Stimulated activated naive B cell treated with anti-CD40 and anti-IgM and Interleukin-4, amounts not matched to agents 10 μg/mL and 1 μg/mL and 100 μg/mL, for 72 hours (primary cell): ENCODE measurements around the gene CA12.

Source experiments
- ATAC-seq, 2 donors: fragments of 150-1000 bp; cut with Tn5 transposase; replicated peaks; 2 replicates each; pipeline ENCODE4 v1.10.0; 2021; ENCODE audit warnings: moderate library complexity in 1 of 2
- DNase-seq: peaks from one replicate; pipeline ENCODE4 v3.0.0; 2021
- H3K27ac Mint-ChIP-seq: one replicate; pipeline ENCODE4 v1.8.0; 2022; ENCODE audit warnings: mild to moderate bottlenecking, mixed read lengths
- H3K27me3 Mint-ChIP-seq, 2 donors: one replicate each; pipeline ENCODE4 v1.8.0; 2022; ENCODE audit warnings: mixed read lengths in 2 of 2
- H3K36me3 Mint-ChIP-seq, 2 donors: one replicate each; pipeline ENCODE4 v1.8.0; 2022; ENCODE audit warnings: mixed read lengths in 2 of 2, mild to moderate bottlenecking in 1 of 2
- H3K4me1 Mint-ChIP-seq, 2 donors: one replicate each; pipeline ENCODE4 v1.8.0; 2022; ENCODE audit warnings: mixed read lengths in 2 of 2, mild to moderate bottlenecking in 1 of 2
- H3K4me3 Mint-ChIP-seq, 2 donors: one replicate each; pipeline ENCODE4 v1.8.0; 2022; ENCODE audit warnings: mild to moderate bottlenecking in 2 of 2, mixed read lengths in 2 of 2, moderate library complexity in 1 of 2
- H3K9me3 Mint-ChIP-seq, 2 donors: one replicate each; pipeline ENCODE4 v1.8.0; 2022; ENCODE audit warnings: mixed read lengths in 2 of 2, mild to moderate bottlenecking in 1 of 2

Gene CA12

DNA sequence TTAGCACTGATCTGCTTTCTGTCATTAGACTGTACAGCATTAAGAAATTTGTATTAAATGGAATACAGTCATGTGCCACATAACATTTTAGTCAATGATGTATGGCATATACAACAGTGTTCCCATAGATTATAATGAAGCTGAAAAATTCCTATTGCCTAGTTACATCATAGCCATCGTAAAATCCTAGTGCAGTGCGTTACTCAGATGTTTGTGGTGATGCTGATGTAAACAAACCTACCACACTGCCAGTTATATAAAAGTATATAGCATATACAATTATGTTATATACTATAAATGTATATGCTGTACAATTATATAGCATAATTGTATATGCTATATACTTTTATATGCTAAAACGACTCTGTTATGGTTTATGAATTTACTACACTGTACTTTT is 62.6 kb downstream of the CA12 start:
- H3K36me3 Mint-ChIP-seq, result no peaks in the 10 kb centered on the region
- H3K4me3 Mint-ChIP-seq, result no peak overlapping the region
- H3K4me1 Mint-ChIP-seq, result peaks cover 1 to 5% of the 10 kb centered on the region in 2 donors
- no peaks in the 10 kb centered on the region for H3K9me3 Mint-ChIP-seq
- no peaks in the 10 kb centered on the region for H3K27me3 Mint-ChIP-seq
- H3K27ac Mint-ChIP-seq, result no peak overlapping the region
- ATAC-seq, result no peak
- no peak for DNase-seq

DNA sequence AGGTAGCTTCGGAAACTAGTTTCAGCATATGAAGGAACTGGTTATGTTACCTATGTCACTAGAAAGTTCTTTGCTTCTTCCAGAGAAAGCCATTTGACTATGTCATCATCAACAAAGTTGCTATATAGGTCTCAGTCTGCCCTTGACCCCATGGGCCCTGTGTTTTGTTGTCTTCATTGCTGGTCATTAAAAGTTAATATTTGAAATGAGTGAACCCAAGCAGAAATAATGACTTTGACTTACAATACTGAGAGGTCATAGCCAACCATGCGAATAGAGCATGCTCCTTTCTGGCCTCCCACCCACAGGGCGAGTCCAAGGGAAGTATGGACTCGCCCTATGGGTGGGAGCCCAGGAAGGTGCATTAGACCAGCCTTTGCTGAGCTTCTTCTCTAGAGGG is 63.3 kb downstream of the CA12 start:
- ATAC-seq, result peak; percentile 47 to 49
- DNase-seq, result no peak
- peaks cover 1 to 5% of the 10 kb centered on the region in 2 donors for H3K4me1 Mint-ChIP-seq
- H3K27me3 Mint-ChIP-seq, result no peaks in the 10 kb centered on the region
- H3K9me3 Mint-ChIP-seq, result no peaks in the 10 kb centered on the region
- H3K27ac Mint-ChIP-seq, result no peak overlapping the region
- no peaks in the 10 kb centered on the region for H3K36me3 Mint-ChIP-seq
- no peak overlapping the region for H3K4me3 Mint-ChIP-seq

DNA sequence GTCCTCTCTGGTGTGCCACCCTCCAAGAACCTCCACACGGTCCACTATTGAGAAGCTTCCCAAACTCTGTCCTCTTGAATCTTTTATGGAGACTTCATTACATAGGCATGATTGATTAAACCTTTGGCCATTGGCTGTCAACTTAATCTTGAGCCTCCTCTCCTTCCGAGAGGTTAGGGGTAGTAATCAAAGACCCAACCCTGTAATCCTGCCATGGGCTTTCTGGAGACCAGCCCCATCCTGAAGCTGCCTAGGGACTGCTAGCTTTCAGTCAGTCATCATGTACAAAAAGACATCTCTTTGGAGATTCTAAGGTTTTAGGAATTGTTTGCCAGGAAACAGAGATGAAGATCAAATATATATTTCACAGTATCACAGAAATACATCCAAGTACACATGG is 67.2 kb downstream of the CA12 start:
- Mint-ChIP-seq H3K4me1 (peaks cover 1 to 5% of the 10 kb centered on the region in 2 donors), H3K27ac (no peak overlapping the region), H3K9me3 (no peaks in the 10 kb centered on the region), H3K36me3 (peaks cover 2 to 4% of the 10 kb centered on the region in 2 donors), H3K27me3 (no peaks in the 10 kb centered on the region), H3K4me3 (no peak overlapping the region)
- DNase-seq (no peak), ATAC-seq (no peak)

DNA sequence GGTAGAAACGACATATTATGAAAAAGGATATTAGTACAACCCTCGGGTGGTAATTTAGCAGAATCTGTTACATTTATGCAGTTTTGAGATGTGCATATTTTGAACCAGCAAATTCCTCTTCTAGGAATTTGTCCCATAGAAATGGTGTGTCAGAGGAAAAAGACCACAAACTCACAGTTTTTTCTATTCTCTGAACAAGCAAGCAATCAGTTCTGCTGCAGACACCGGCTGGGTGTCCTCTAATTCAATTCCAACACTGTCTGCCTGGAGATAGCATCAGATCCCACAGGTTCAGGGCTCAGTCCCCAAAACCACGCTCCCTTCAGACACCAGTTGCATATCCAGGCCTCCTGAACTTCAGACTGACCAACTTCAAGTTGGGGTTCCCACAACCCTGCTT is 67.8 kb downstream of the CA12 start:
- no peak overlapping the region for H3K27ac Mint-ChIP-seq
- no peaks in the 10 kb centered on the region for H3K9me3 Mint-ChIP-seq
- ATAC-seq, result no peak
- H3K4me1 Mint-ChIP-seq, result peaks cover 1 to 5% of the 10 kb centered on the region in 2 donors
- peaks cover 2 to 4% of the 10 kb centered on the region in 2 donors for H3K36me3 Mint-ChIP-seq
- no peak overlapping the region for H3K4me3 Mint-ChIP-seq
- H3K27me3 Mint-ChIP-seq, result no peaks in the 10 kb centered on the region
- no peak for DNase-seq

DNA sequence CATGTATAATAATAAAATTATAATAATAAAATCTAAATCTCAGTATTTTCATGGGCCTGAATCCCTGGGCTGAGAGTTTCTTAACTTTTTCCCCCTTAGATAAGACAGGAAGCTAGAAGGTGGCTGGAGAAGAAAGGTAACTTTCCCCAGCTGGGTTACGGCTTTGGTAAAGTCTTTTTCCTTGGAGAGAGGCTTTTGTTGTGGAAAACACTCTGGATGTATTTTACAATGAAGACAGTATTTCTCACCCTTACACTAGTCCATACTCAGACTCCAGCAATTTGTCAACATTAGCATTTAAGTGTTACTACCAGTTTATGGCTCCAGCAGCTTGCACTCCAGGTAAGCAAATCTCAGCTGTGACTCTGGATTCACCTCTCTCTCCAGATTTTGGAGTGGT is 69.4 kb downstream of the CA12 start:
- DNase-seq, result no peak
- Mint-ChIP-seq H3K27me3 (no peaks in the 10 kb centered on the region), H3K27ac (no peak overlapping the region), H3K4me3 (no peak overlapping the region), H3K36me3 (peaks cover 2 to 4% of the 10 kb centered on the region in 2 donors), H3K4me1 (peaks cover 0 to 5% of the 10 kb centered on the region in 2 donors), H3K9me3 (no peaks in the 10 kb centered on the region)
- ATAC-seq, result no peak

DNA sequence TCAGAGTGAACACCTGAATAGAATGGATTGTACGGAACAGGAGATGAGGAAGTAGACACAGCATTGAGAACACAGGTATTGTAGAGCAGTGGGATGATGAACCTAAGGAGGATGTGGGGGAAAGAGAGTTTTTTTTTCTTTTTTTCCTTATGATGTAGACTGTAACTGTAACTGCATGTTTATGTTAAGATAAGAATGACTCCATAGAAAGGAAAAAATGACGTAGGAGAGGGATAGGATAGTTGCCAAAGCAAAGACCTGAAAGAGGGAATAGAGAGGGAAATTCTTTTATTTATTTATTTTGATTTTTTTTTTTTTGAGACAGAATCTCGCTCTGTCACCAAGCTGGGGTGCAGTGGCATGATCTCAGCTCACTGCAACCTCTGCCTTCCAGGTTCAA is 71.0 kb downstream of the CA12 start:
- no peaks in the 10 kb centered on the region for H3K4me1 Mint-ChIP-seq
- H3K36me3 Mint-ChIP-seq, result peaks cover 4 to 8% of the 10 kb centered on the region in 2 donors
- no peaks in the 10 kb centered on the region for H3K9me3 Mint-ChIP-seq
- H3K27ac Mint-ChIP-seq, result no peak overlapping the region
- no peaks in the 10 kb centered on the region for H3K27me3 Mint-ChIP-seq
- no peak for DNase-seq
- H3K4me3 Mint-ChIP-seq, result no peak overlapping the region
- ATAC-seq, result no peak

DNA sequence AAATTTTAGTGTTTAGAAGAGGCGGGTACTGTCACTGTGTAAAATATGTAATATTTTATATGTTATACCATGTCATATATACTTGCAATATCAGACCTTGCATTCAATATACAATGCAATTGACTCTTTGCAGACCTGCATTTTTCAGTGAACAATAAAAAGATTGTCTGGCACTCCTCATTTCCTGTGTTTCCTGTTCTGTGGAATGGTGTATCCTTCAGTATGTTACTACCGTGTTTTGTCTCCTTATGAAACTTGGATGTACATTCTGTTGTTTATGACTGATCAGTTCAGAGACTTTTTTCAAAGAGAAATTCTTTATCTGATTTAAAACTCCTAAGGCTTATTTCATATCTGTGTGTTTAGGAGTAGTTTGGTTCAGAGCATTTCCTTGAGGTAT is 72.7 kb downstream of the CA12 start:
- DNase-seq, result no peak
- no peak for ATAC-seq
- Mint-ChIP-seq H3K4me1 (no peaks in the 10 kb centered on the region), H3K27ac (no peak overlapping the region), H3K4me3 (no peak overlapping the region), H3K36me3 (peaks cover 4 to 14% of the 10 kb centered on the region in 2 donors), H3K27me3 (no peaks in the 10 kb centered on the region), H3K9me3 (no peaks in the 10 kb centered on the region)

DNA sequence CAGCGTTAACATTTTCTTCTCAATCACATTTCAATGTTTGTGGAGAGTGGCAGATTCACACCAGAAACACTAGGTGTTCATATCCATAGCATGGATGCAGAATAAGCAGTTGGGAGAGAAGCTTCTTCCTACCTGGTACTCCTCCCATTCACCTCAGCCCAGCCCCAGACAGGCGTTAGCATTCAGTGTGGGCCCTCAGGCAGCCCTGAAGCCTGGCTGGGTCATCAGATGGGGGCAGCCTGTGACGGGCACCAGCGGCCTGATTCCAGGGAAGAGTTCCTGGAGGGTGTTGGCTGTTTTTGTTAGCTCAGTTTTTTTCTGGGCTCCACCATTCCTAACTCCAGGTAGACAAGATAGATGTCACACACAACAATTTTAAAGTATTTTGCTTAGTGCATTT is 73.2 kb downstream of the CA12 start:
- no peaks in the 10 kb centered on the region for H3K4me1 Mint-ChIP-seq
- no peaks in the 10 kb centered on the region for H3K27me3 Mint-ChIP-seq
- no peak overlapping the region for H3K4me3 Mint-ChIP-seq
- H3K9me3 Mint-ChIP-seq, result no peaks in the 10 kb centered on the region
- ATAC-seq, result no peak
- DNase-seq, result no peak
- no peak overlapping the region for H3K27ac Mint-ChIP-seq
- peaks cover 6 to 14% of the 10 kb centered on the region in 2 donors for H3K36me3 Mint-ChIP-seq

DNA sequence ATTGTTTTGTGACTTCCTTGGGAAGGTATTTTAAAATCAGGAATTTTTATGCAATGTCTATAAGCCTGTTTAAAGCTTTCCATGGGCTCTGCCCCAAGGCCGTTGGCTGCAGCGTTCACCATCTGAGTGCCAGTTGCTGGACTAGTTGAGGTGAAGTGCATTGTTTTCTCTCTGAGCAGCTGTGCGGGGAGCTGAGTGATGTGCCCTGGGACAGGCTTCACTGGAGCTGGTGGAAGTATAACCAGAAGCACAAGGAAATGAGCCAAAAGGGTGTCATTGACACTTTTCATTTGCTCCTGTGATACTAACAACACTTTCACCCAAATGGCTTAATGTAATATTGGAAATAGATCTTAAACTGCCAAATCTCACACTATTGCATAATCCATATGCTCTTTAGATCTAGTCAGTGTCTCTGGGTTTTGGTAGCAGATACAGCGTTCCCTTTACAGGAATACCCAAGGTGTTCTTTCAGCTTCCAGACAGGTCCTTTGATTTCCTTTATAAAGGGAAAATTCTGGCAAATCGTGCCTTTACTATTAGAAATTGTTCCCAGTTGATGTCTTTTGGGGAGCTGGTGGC is 75.1 kb downstream of the CA12 start:
- Mint-ChIP-seq H3K27ac (no peak overlapping the region), H3K4me3 (no peak overlapping the region), H3K4me1 (no peaks in the 10 kb centered on the region), H3K9me3 (no peaks in the 10 kb centered on the region), H3K27me3 (no peaks in the 10 kb centered on the region), H3K36me3 (peaks cover 14 to 18% of the 10 kb centered on the region in 2 donors)
- no peak for ATAC-seq
- DNase-seq, result no peak

DNA sequence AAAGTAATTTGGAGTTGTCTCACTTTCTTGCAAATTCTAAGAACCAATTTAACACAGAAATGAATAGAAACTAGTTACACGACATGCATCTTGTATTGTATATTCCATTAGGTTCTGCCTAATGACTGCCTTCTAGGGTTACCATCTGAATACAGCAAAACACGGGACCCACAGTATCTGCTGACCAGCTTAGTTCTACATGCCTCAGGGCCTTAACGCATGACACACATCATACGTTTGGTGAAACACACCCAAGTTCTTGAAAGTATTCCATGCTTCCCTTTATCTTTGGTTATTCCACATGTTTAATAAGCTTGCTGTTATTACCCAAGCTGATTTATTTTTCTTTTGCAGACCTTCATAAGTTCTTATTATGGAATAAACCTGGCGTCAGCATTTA is 76.4 kb downstream of the CA12 start:
- H3K36me3 Mint-ChIP-seq, result peaks cover 14 to 18% of the 10 kb centered on the region in 2 donors
- ATAC-seq (no peak), DNase-seq (no peak)
- H3K27me3 Mint-ChIP-seq, result no peaks in the 10 kb centered on the region
- no peak overlapping the region for H3K4me3 Mint-ChIP-seq
- H3K27ac Mint-ChIP-seq, result peak overlapping the region; percentile 14
- H3K9me3 Mint-ChIP-seq, result no peaks in the 10 kb centered on the region
- no peaks in the 10 kb centered on the region for H3K4me1 Mint-ChIP-seq

DNA sequence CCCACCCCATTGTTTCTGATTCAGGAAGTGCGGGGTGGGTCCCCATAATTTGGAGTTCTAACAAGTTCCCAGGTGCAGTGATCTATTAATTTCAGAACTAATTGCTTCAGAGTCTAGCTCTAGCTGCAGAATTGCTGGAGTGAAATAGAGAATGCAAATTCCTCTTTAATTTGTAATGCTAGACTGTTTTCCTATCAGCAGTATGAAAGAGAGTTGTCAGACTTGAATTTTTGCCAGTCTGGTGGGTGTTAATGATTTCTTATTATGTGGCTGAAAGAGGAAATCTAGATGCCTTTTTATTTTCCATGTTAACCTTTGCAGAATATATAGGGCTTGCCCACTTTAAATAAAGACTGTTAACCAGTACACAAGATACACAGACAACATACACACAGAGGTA is 80.6 kb downstream of the CA12 start:
- Mint-ChIP-seq H3K9me3 (no peaks in the 10 kb centered on the region), H3K27me3 (no peaks in the 10 kb centered on the region), H3K27ac (no peak overlapping the region), H3K4me1 (peaks cover 0 to 4% of the 10 kb centered on the region in 2 donors), H3K36me3 (peaks cover 27 to 37% of the 10 kb centered on the region in 2 donors), H3K4me3 (no peak overlapping the region)
- DNase-seq (no peak), ATAC-seq (no peak)

DNA sequence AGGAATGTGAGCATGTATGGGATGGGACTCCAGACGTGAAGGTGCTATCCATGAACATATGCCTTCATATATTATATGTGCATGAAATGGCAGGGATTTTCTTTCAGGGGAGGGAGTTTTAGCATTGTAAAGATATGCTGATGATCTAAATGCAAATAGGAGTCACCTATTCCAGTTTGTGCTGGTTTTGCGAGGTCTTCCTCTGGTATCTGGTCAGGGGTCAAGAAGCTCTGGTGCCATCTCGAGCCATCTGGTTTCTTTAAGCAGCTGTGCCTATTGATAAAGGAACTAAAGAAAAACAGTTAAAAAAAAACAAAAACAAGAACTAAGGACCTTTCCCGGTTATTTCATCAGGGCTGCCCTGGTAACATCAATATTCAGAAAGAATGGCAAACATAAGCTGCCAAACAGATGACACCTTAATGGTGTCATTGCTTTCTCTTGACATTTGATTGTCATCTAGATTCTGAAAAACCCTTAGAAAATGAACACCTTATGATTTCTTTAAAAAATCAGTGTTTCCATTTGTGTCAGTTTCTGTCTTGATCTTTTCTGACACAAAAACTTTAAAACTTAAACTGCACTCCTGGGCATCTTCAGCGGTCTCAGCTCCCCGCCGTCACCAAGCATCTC is 81.6 kb downstream of the CA12 start:
- DNase-seq (no peak), ATAC-seq (no peak)
- no peak overlapping the region for H3K4me3 Mint-ChIP-seq
- no peak overlapping the region for H3K27ac Mint-ChIP-seq
- no peaks in the 10 kb centered on the region for H3K9me3 Mint-ChIP-seq
- H3K36me3 Mint-ChIP-seq, result peaks cover 29 to 39% of the 10 kb centered on the region in 2 donors
- H3K27me3 Mint-ChIP-seq, result no peaks in the 10 kb centered on the region
- peaks cover 0 to 4% of the 10 kb centered on the region in 2 donors for H3K4me1 Mint-ChIP-seq

DNA sequence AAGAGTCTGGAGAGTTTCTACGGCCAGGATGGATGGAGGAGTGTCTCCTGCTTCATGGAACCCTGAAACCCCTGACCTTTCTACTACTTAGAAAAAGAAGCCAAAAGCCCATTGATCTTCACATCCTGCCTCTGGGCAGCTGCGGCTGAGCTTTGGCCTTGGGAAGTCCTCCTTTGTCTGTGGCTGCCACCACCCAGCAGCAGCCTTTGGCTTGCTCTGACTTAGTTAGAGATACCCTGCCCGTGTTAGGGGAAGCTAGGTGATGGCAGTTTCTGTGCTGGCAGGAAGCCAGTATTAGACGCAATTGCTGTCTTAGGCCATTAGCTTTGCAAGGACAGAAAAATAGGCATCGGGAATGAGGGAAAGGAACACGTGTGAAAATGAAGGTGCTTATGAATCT is 85.5 kb downstream of the CA12 start:
- DNase-seq (no peak), ATAC-seq (no peak)
- no peaks in the 10 kb centered on the region for H3K27me3 Mint-ChIP-seq
- H3K4me3 Mint-ChIP-seq, result no peak overlapping the region
- H3K36me3 Mint-ChIP-seq, result peaks cover 20 to 36% of the 10 kb centered on the region in 2 donors
- H3K9me3 Mint-ChIP-seq, result no peaks in the 10 kb centered on the region
- H3K27ac Mint-ChIP-seq, result no peak overlapping the region
- H3K4me1 Mint-ChIP-seq, result peaks cover 2 to 17% of the 10 kb centered on the region in 2 donors

DNA sequence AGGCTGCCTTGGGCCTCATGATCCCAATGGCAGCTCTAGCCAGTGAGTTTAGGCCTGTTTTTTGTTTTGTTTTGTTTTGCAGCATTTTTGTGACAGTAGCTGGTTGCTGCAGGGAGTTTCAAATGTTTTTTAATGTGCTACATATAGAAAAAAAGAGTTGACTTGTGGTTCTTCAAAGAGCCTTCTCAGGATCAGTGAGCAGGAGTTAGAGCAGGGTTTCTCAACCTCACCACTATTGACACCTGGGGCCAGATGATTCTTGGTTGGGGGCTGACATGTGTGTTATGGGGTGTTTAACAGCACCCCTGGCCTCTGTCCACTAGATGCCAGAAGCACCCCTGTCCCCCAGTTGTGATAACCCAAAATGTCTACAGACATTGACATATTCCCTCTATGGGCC is 86.3 kb downstream of the CA12 start:
- ATAC-seq (no peak), DNase-seq (no peak)
- no peaks in the 10 kb centered on the region for H3K9me3 Mint-ChIP-seq
- H3K27me3 Mint-ChIP-seq, result no peaks in the 10 kb centered on the region
- H3K27ac Mint-ChIP-seq, result no peak overlapping the region
- H3K36me3 Mint-ChIP-seq, result peaks cover 20 to 37% of the 10 kb centered on the region in 2 donors
- H3K4me1 Mint-ChIP-seq, result peaks cover 2 to 17% of the 10 kb centered on the region in 2 donors
- H3K4me3 Mint-ChIP-seq, result no peak overlapping the region

DNA sequence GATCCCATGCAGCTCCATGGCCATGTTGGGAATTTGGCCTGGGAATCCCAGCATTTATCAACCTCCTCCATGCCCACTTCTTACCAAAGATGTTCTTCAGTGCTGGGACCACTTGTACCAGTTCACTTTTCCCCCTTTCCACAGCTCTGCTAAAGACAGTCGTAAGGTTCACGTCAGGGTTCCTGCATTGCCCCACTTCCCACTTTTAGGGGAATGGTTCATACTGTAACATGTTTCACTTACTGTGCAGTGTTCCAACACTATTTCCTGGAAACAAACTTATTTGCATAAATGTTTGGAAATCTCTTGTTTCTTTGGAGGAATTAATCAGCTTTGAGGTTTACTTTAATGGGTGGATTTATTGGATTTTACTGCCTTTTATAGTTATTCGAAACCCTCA is 87.3 kb downstream of the CA12 start:
- Mint-ChIP-seq H3K9me3 (no peaks in the 10 kb centered on the region), H3K27me3 (no peaks in the 10 kb centered on the region), H3K4me1 (peaks cover 2 to 17% of the 10 kb centered on the region in 2 donors), H3K27ac (no peak overlapping the region), H3K4me3 (no peak overlapping the region), H3K36me3 (peaks cover 16 to 28% of the 10 kb centered on the region in 2 donors)
- no peak for ATAC-seq
- DNase-seq, result no peak
